ENCODE measurements around the gene XYLT1.
"Not testable (repeated sequence)": the region's sequence is repeated elsewhere in the genome, so short reads cannot be mapped to it uniquely, and the experiment has no call there.

XYLT1 gene

DNA sequence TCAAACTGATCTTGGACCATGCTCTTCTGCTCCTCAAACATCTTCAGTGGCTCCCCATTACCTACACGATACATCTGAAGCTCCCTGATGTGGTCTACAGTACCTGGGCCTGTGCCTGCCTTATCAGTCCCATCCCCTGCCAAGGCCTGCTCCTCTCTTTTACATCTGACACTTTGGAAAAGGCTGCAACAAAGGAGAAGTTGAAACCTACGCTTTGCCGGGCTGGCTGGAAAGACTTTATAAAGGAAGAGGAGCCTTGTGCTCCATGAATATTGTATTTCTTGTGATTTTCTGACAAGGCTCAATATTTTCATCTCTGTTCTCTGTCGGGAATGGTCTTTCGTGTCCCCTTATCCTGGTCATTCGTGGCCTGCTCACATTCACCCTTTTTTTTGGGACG lies 132.5 kb downstream of the XYLT1 start:
- no peak for TF ChIP-seq TCF4 (CRISPR knock-in tag; IDR thresholded peaks at IDR 0.05; ENCODE audit: borderline replicate concordance)
- TF ChIP-seq, protein P1, sequence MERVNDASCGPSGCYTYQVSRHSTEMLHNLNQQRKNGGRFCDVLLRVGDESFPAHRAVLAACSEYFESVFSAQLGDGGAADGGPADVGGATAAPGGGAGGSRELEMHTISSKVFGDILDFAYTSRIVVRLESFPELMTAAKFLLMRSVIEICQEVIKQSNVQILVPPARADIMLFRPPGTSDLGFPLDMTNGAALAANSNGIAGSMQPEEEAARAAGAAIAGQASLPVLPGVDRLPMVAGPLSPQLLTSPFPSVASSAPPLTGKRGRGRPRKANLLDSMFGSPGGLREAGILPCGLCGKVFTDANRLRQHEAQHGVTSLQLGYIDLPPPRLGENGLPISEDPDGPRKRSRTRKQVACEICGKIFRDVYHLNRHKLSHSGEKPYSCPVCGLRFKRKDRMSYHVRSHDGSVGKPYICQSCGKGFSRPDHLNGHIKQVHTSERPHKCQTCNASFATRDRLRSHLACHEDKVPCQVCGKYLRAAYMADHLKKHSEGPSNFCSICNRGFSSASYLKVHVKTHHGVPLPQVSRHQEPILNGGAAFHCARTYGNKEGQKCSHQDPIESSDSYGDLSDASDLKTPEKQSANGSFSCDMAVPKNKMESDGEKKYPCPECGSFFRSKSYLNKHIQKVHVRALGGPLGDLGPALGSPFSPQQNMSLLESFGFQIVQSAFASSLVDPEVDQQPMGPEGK (CRISPR knock-in tag; IDR thresholded peaks at IDR 0.05; ENCODE audit: borderline replicate concordance): no peak
- TF ChIP-seq ZC3H10 (CRISPR knock-in tag; IDR thresholded peaks at IDR 0.05): no peak
- no peak for TF ChIP-seq SNAI2 (CRISPR knock-in tag; IDR thresholded peaks at IDR 0.05)
- no peak for TF ChIP-seq CSRNP3 (CRISPR knock-in tag; IDR thresholded peaks at IDR 0.05)
- TF ChIP-seq ISL1 (CRISPR knock-in tag; IDR thresholded peaks at IDR 0.05): no peak
- TF ChIP-seq ZNF565 (CRISPR knock-in tag; conservative IDR thresholded peaks at IDR 0.05; ENCODE audit: low read depth): no peak
- TF ChIP-seq ZFP30 (CRISPR knock-in tag; IDR thresholded peaks at IDR 0.05): no peak
- TF ChIP-seq TOX (CRISPR knock-in tag; IDR thresholded peaks at IDR 0.05; ENCODE audit: borderline replicate concordance): no peak
- no peak for TF ChIP-seq ARNTL (CRISPR knock-in tag; IDR thresholded peaks at IDR 0.05; ENCODE audit: borderline replicate concordance, low read depth)
- TF ChIP-seq, protein P2, sequence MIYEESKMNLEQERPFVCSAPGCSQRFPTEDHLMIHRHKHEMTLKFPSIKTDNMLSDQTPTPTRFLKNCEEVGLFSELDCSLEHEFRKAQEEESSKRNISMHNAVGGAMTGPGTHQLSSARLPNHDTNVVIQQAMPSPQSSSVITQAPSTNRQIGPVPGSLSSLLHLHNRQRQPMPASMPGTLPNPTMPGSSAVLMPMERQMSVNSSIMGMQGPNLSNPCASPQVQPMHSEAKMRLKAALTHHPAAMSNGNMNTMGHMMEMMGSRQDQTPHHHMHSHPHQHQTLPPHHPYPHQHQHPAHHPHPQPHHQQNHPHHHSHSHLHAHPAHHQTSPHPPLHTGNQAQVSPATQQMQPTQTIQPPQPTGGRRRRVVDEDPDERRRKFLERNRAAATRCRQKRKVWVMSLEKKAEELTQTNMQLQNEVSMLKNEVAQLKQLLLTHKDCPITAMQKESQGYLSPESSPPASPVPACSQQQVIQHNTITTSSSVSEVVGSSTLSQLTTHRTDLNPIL (CRISPR knock-in tag; IDR thresholded peaks at IDR 0.05; ENCODE audit: low read depth): no peak
- no peak for ATAC-seq

GRCh38 chr16:17336530-17336900 lies 134.2 kb downstream of the XYLT1 start:
- ATAC-seq: peak; percentile 18; the same call in 2 of the 3 replicates
- TF ChIP-seq, protein P1 (CRISPR knock-in tag; IDR thresholded peaks at IDR 0.05; ENCODE audit: borderline replicate concordance): no peak
- TF ChIP-seq SNAI2 (CRISPR knock-in tag; IDR thresholded peaks at IDR 0.05): no peak
- no peak for TF ChIP-seq ZNF565 (CRISPR knock-in tag; conservative IDR thresholded peaks at IDR 0.05; ENCODE audit: low read depth)

- TF ChIP-seq ZNF70 (CRISPR knock-in tag; IDR thresholded peaks at IDR 0.05) (no peak), ZFP30 (CRISPR knock-in tag; IDR thresholded peaks at IDR 0.05) (no peak), SNAI2 (CRISPR knock-in tag; IDR thresholded peaks at IDR 0.05) (no peak), CSRNP3 (CRISPR knock-in tag; IDR thresholded peaks at IDR 0.05) (no peak), GLIS3 (CRISPR knock-in tag; IDR thresholded peaks at IDR 0.05) (no peak), ISL1 (CRISPR knock-in tag; IDR thresholded peaks at IDR 0.05) (no peak)
- TF ChIP-seq, protein P3, sequence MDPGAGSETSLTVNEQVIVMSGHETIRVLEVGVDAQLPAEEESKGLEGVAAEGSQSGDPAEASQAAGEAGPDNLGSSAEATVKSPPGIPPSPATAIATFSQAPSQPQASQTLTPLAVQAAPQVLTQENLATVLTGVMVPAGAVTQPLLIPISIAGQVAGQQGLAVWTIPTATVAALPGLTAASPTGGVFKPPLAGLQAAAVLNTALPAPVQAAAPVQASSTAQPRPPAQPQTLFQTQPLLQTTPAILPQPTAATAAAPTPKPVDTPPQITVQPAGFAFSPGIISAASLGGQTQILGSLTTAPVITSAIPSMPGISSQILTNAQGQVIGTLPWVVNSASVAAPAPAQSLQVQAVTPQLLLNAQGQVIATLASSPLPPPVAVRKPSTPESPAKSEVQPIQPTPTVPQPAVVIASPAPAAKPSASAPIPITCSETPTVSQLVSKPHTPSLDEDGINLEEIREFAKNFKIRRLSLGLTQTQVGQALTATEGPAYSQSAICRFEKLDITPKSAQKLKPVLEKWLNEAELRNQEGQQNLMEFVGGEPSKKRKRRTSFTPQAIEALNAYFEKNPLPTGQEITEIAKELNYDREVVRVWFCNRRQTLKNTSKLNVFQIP (CRISPR knock-in tag; IDR thresholded peaks at IDR 0.05; ENCODE audit: borderline replicate concordance, low read depth): no peak
These were observed 134.8 kb downstream of the XYLT1 start for GRCh38 chr16:17335826-17336529.

DNA sequence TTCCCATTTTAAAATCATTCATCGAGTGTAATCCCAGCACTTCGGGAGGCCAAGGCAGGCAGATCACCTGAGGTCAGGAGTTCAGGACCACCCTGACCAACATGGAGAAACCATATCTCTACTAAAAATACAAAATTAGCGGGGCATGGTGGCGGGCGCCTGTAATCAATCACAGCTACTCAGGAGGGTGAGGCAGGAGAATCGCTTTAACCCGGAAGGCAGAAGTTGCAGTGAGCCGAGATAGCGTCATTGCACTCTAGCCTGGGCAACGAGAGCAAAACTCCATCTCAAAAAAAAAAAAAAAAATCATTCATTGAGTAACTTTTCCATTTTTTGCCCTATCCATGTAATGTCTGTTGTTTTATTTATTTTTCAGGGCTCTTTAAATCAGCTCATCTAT lies 135.4 kb downstream of the XYLT1 start:
- not testable (repeated sequence) for ATAC-seq

More at GRCh38 chr16:17335826-17336529, 134.8 kb downstream of the XYLT1 start:
- peak; percentile 46 for ATAC-seq
